ENCODE data around the gene MED10.

The MED10 gene

GRCh38 chr5:6404129-6404528 lies 25.8 kb upstream of the MED10 start:
- Histone ChIP-seq H3K36me3 (ENCODE audit: insufficient read depth, low read length) (no peaks in the 10 kb centered on the region), H3K4me3 (ENCODE audit: low read depth, low read length, poor library complexity, severe bottlenecking) (no peak overlapping the region), H3K9ac (ENCODE audit: low read length) (no peak overlapping the region), H4K20me1 (ENCODE audit: insufficient read depth, low read length) (no peaks in the 10 kb centered on the region), H3K9me3 (ENCODE audit: low read length) (no peaks in the 10 kb centered on the region), H3K4me2 (ENCODE audit: low read length) (no peak overlapping the region), H3K9me2 (ENCODE audit: low read depth, low read length) (no peaks in the 10 kb centered on the region), H3K27me3 (ENCODE audit: insufficient read depth, low read length) (no peaks in the 10 kb centered on the region), H3F3A (ENCODE audit: insufficient read depth, low read length) (no peaks in the 10 kb centered on the region), H3K4me1 (ENCODE audit: insufficient read depth, low read length, severe bottlenecking) (no peaks in the 10 kb centered on the region), H3K27ac (ENCODE audit: low read depth, low read length, poor library complexity, severe bottlenecking) (no peak overlapping the region), H2AFZ (ENCODE audit: low read length) (no peak overlapping the region), H3K79me2 (ENCODE audit: insufficient read depth, low read length) (no peaks in the 10 kb centered on the region)
- no peak for TF ChIP-seq CTCF (IDR thresholded peaks at IDR 0.05; ENCODE audit: low read length)
- TF ChIP-seq EZH2 (IDR thresholded peaks at IDR 0.05; ENCODE audit: borderline replicate concordance, low read length): no peak

- no peak overlapping the region for H3K9ac ChIP-seq (ENCODE audit: low read length)
- no peak overlapping the region for H3K4me3 ChIP-seq (ENCODE audit: low read depth, low read length, poor library complexity, severe bottlenecking)
- no peak overlapping the region for H3K27ac ChIP-seq (ENCODE audit: low read depth, low read length, poor library complexity, severe bottlenecking)
- H2AFZ ChIP-seq (ENCODE audit: low read length): no peak overlapping the region
- TF ChIP-seq EZH2 (IDR thresholded peaks at IDR 0.05; ENCODE audit: borderline replicate concordance, low read length) (no peak), CTCF (IDR thresholded peaks at IDR 0.05; ENCODE audit: low read length) (no peak)
- no peaks in the 10 kb centered on the region for H3F3A ChIP-seq (ENCODE audit: insufficient read depth, low read length)
- no peaks in the 10 kb centered on the region for H3K9me3 ChIP-seq (ENCODE audit: low read length)
- no peaks in the 10 kb centered on the region for H3K9me2 ChIP-seq (ENCODE audit: low read depth, low read length)
- H3K36me3 ChIP-seq (ENCODE audit: insufficient read depth, low read length): no peaks in the 10 kb centered on the region
- H3K79me2 ChIP-seq (ENCODE audit: insufficient read depth, low read length): no peaks in the 10 kb centered on the region
- H3K4me2 ChIP-seq (ENCODE audit: low read length): no peak overlapping the region
- H3K27me3 ChIP-seq (ENCODE audit: insufficient read depth, low read length): peaks cover 3% of the 10 kb centered on the region; the same call in 1 of the 2 replicates
- H3K4me1 ChIP-seq (ENCODE audit: insufficient read depth, low read length, severe bottlenecking): no peaks in the 10 kb centered on the region
- H4K20me1 ChIP-seq (ENCODE audit: insufficient read depth, low read length): no peaks in the 10 kb centered on the region
These were observed 25.1 kb upstream of the MED10 start for GRCh38 chr5:6403416-6403815.

GRCh38 chr5:6402939-6403338 lies 24.6 kb upstream of the MED10 start:
- no peaks in the 10 kb centered on the region for H3F3A ChIP-seq (ENCODE audit: insufficient read depth, low read length)
- no peak for TF ChIP-seq EZH2 (IDR thresholded peaks at IDR 0.05; ENCODE audit: borderline replicate concordance, low read length)
- no peak for TF ChIP-seq CTCF (IDR thresholded peaks at IDR 0.05; ENCODE audit: low read length)
- H3K4me3 ChIP-seq (ENCODE audit: low read depth, low read length, poor library complexity, severe bottlenecking): no peak overlapping the region
- H3K79me2 ChIP-seq (ENCODE audit: insufficient read depth, low read length): no peaks in the 10 kb centered on the region
- no peaks in the 10 kb centered on the region for H3K9me3 ChIP-seq (ENCODE audit: low read length)
- H3K4me2 ChIP-seq (ENCODE audit: low read length): no peak overlapping the region
- no peak overlapping the region for H3K9ac ChIP-seq (ENCODE audit: low read length)
- no peak overlapping the region for H3K27ac ChIP-seq (ENCODE audit: low read depth, low read length, poor library complexity, severe bottlenecking)
- peaks cover 4% of the 10 kb centered on the region; the same call in 1 of the 2 replicates for H3K27me3 ChIP-seq (ENCODE audit: insufficient read depth, low read length)
- no peaks in the 10 kb centered on the region for H3K4me1 ChIP-seq (ENCODE audit: insufficient read depth, low read length, severe bottlenecking)
- no peaks in the 10 kb centered on the region for H3K36me3 ChIP-seq (ENCODE audit: insufficient read depth, low read length)
- no peaks in the 10 kb centered on the region for H4K20me1 ChIP-seq (ENCODE audit: insufficient read depth, low read length)
- no peak overlapping the region for H2AFZ ChIP-seq (ENCODE audit: low read length)
- no peaks in the 10 kb centered on the region for H3K9me2 ChIP-seq (ENCODE audit: low read depth, low read length)
